H1 (cell line): ENCODE results near the gene BBIP1. TPM values are rescaled to one million over a fixed set of nuclear protein-coding genes. Genes with fewer than 3 reads are reported as not detected.

Experiments used
- CTCF ChIA-PET: fragments of 300-600 bp; sonication (Branson Sonifier 250); formaldehyde crosslinking; loops from one replicate; lab custom pipeline; 2021; ENCODE audit not compliant: partially characterized antibody; lab: Charles Lee
- POLR2A ChIA-PET: fragments of 300-600 bp; sonication (Branson Sonifier 250); formaldehyde crosslinking; loops from one replicate; lab custom pipeline; 2021; ENCODE audit warnings: inconsistent platforms; ENCODE audit not compliant: partially characterized antibody; lab: Charles Lee
- DNase-seq, 2 experiments: peaks; one replicate each; pipeline versions ENCODE4 v3.0.0 to v3.0.0-alpha.2; 2010 to 2022; ENCODE audit warnings: low spot score in 2 of 2, low read depth in 1 of 2, mixed read lengths in 1 of 2
- FAIRE-seq: peaks from 2 replicates; lab custom pipeline; 2011; peaks lifted over from hg19 to GRCh38; lab: Jason Lieb, UNC
- H2AFZ ChIP-seq: 2 replicates; pipeline ENCODE4 v1.8.1; 2012; ENCODE audit warnings: low read length, inconsistent platforms
- H2AK5ac ChIP-seq: 2 replicates; pipeline ENCODE4 v1.6.1; 2013; ENCODE audit warnings: low read depth, low read length
- H2BK120ac ChIP-seq: replicated peaks from 2 replicates; pipeline ENCODE3; 2013; ENCODE audit warnings: low read depth, low read length, inconsistent platforms
- H2BK12ac ChIP-seq: 2 replicates; pipeline ENCODE4 v1.6.1; 2013; ENCODE audit warnings: low read depth, low read length
- H2BK15ac ChIP-seq: 2 replicates; pipeline ENCODE4 v1.6.1; 2013; ENCODE audit warnings: low read length
- H2BK20ac ChIP-seq: 2 replicates; pipeline ENCODE4 v1.6.1; 2013; ENCODE audit warnings: low read length
- H2BK5ac ChIP-seq: 2 replicates; pipeline ENCODE4 v1.6.1; 2013; ENCODE audit warnings: low read depth, low read length
- H3K14ac ChIP-seq: 2 replicates; pipeline ENCODE4 v1.6.1; 2013; ENCODE audit warnings: inconsistent platforms; ENCODE audit not compliant: insufficient read length
- H3K18ac ChIP-seq: 2 replicates; pipeline ENCODE4 v1.6.1; 2013; ENCODE audit warnings: low read length; ENCODE audit errors: extremely low read depth
- H3K23ac ChIP-seq: 2 replicates; pipeline ENCODE4 v1.6.1; 2013; ENCODE audit warnings: inconsistent platforms; ENCODE audit not compliant: insufficient read length
- H3K23me2 ChIP-seq: 2 replicates; pipeline ENCODE4 v1.6.1; 2013; ENCODE audit warnings: low read depth, low read length
- H3K27ac ChIP-seq: 2 replicates; pipeline ENCODE4 v1.6.1; 2011; ENCODE audit warnings: low read depth, low read length, inconsistent platforms
- H3K27me3 ChIP-seq, 4 experiments: replicated peaks in 1 of 4; 1 replicate in 1 of 4; 2 replicates in 3 of 4; pipeline versions ENCODE4 v1.6.1 to v1.8.1; 2011 to 2013; ENCODE audit warnings: low read length in 3 of 4, mild to moderate bottlenecking in 3 of 4, inconsistent platforms in 2 of 4, mixed read lengths in 2 of 4, moderate library complexity in 1 of 4; ENCODE audit not compliant: control insufficient read depth in 3 of 4, insufficient read depth in 3 of 4; ENCODE audit errors: extremely low read depth in 1 of 4
- H3K36me3 ChIP-seq, 4 experiments: 2 replicates each; pipeline versions ENCODE4 v1.6.1 to v1.8.1; 2011 to 2013; ENCODE audit warnings: mild to moderate bottlenecking in 4 of 4, low read length in 3 of 4, moderate library complexity in 2 of 4, control low read depth in 1 of 4, inconsistent platforms in 1 of 4; ENCODE audit not compliant: insufficient read depth in 4 of 4, control insufficient read depth in 2 of 4
- H3K4ac ChIP-seq: replicated peaks from 2 replicates; pipeline ENCODE3; 2013; ENCODE audit warnings: low read length, low read depth, mixed read lengths, inconsistent platforms; ENCODE audit not compliant: insufficient read length
- H3K4me1 ChIP-seq, 4 experiments: replicated peaks in 1 of 4; 1 replicate in 1 of 4; 2 replicates in 3 of 4; pipeline versions ENCODE4 v1.6.1 to v1.8.1; 2011 to 2013; ENCODE audit warnings: low read length in 3 of 4, inconsistent platforms in 2 of 4, mixed read lengths in 1 of 4; ENCODE audit not compliant: insufficient read depth in 4 of 4, control insufficient read depth in 3 of 4
- H3K4me2 ChIP-seq, 2 experiments: 2 replicates each; pipeline versions ENCODE4 v1.6.1 to v1.8.1; 2011 to 2013; ENCODE audit warnings: low read depth in 2 of 2, low read length in 2 of 2, control low read depth in 1 of 2, inconsistent platforms in 1 of 2, mild to moderate bottlenecking in 1 of 2; ENCODE audit not compliant: insufficient read depth in 1 of 2
- H3K4me3 ChIP-seq, 4 experiments: fragments of 200-600, 300-600 bp in 1 of 4; sonication (generic), shearing (Covaris generic), sonication (Bioruptor Twin) in 1 of 4; 2 replicates each; pipeline versions ENCODE4 v1.5.1 to v1.8.1; 2011 to 2016; ENCODE audit warnings: low read length in 4 of 4, low read depth in 3 of 4, control low read depth in 2 of 4, inconsistent platforms in 2 of 4, mild to moderate bottlenecking in 2 of 4, mixed read lengths in 1 of 4, moderate library complexity in 1 of 4; ENCODE audit not compliant: insufficient read depth in 2 of 4; ENCODE audit errors: extremely low read depth in 1 of 4
- H3K56ac ChIP-seq: replicated peaks from 2 replicates; pipeline ENCODE3; 2013; ENCODE audit warnings: low read depth, mild to moderate bottlenecking, mixed read lengths, low read length, inconsistent platforms; ENCODE audit not compliant: insufficient read length
- H3K79me1 ChIP-seq: 2 replicates; pipeline ENCODE4 v1.6.1; 2013; ENCODE audit warnings: low read depth, low read length, control low read depth
- H3K79me2 ChIP-seq, 2 experiments: 2 replicates each; pipeline versions ENCODE4 v1.6.1 to v1.8.1; 2012 to 2013; ENCODE audit warnings: low read length in 2 of 2, mild to moderate bottlenecking in 2 of 2, inconsistent platforms in 1 of 2; ENCODE audit not compliant: insufficient read depth in 2 of 2, control insufficient read depth in 1 of 2
- H3K9ac ChIP-seq, 4 experiments: replicated peaks in 1 of 4; 1 replicate in 1 of 4; 2 replicates in 3 of 4; pipeline versions ENCODE4 v1.6.1 to v1.8.1; 2011 to 2013; ENCODE audit warnings: low read depth in 3 of 4, low read length in 3 of 4, control low read depth in 2 of 4, mild to moderate bottlenecking in 2 of 4, moderate library complexity in 2 of 4, inconsistent platforms in 1 of 4; ENCODE audit errors: extremely low read depth in 1 of 4
- H3K9me3 ChIP-seq, 2 experiments: 2 replicates each; pipeline versions ENCODE4 v1.6.1 to v1.8.1; 2012 to 2013; ENCODE audit warnings: mild to moderate bottlenecking in 2 of 2, moderate library complexity in 2 of 2, control low read depth in 1 of 2, inconsistent platforms in 1 of 2, low read depth in 1 of 2, low read length in 1 of 2, mixed read lengths in 1 of 2; ENCODE audit not compliant: insufficient read depth in 2 of 2
- H4K20me1 ChIP-seq, 2 experiments: replicated peaks in 1 of 2; 2 replicates each; pipeline versions ENCODE3 to v1.8.1; 2011 to 2013; ENCODE audit warnings: inconsistent platforms in 2 of 2, low read length in 2 of 2, mild to moderate bottlenecking in 1 of 2; ENCODE audit not compliant: insufficient read depth in 2 of 2, control insufficient read depth in 1 of 2
- H4K5ac ChIP-seq: 2 replicates; pipeline ENCODE4 v1.6.1; 2013; ENCODE audit warnings: low read length, low read depth, mixed read lengths, inconsistent platforms; ENCODE audit not compliant: insufficient read length
- H4K8ac ChIP-seq: 2 replicates; pipeline ENCODE4 v1.8.0; 2013; ENCODE audit warnings: mild to moderate bottlenecking, moderate library complexity, low read length, inconsistent platforms; ENCODE audit not compliant: insufficient read depth; ENCODE audit errors: extremely low read depth
- H4K91ac ChIP-seq: replicated peaks from 2 replicates; pipeline ENCODE3; 2013; ENCODE audit warnings: low read length, mixed read lengths, inconsistent platforms; ENCODE audit not compliant: insufficient read length
- TCF12 ChIP-seq: IDR thresholded peaks from 2 replicates; pipeline ENCODE4 v1.6.1; 2011; ENCODE audit warnings: low read depth, mild to moderate bottlenecking, low read length
- WGBS, 2 experiments: shearing (Covaris generic) in 1 of 2; methylation state at CpG; one replicate each; pipeline versions ENCODE4 v1.1.6 to v1.1.7; 2013 to 2015; ENCODE audit warnings: low lambda C conversion rate in 2 of 2, mixed read lengths in 2 of 2, inconsistent platforms in 1 of 2, low coverage in 1 of 2, missing lambda C conversion rate in 1 of 2; ENCODE audit not compliant: insufficient replicate concordance in 2 of 2, insufficient coverage in 1 of 2, insufficient read length in 1 of 2; ENCODE audit errors: extremely low coverage in 1 of 2, missing lambda C conversion rate in 1 of 2; 5-methylcytosine and 5-hydroxymethylcytosine counted together
- polyA plus RNA-seq, 7 experiments: library from polyadenylated mRNA; depleted of rRNA in 3 of 7; stranded (reverse) in 5 of 7; unstranded in 2 of 7; fragments of >200 nt in 5 of 7; fragments of 200-250 nt in 2 of 7; gene quantifications; 1 replicate in 5 of 7; 2 replicates in 1 of 7; 4 replicates in 1 of 7; pipeline versions ENCODE4 v1.2.1 to v1.2.3, GENCODE V29; 2011 to 2013; ENCODE audit warnings: missing spikeins in 2 of 7, mixed read lengths in 2 of 7
- total RNA-seq: library from RNA; stranded (reverse); fragmentation: NEBNext Ultra II Directional; extraction: Animal tissue kit (Norgen Biotek cat#: 25700); gene quantifications from 2 replicates; pipeline ENCODE4 v1.2.1, GENCODE V29; 2021

The BBIP1 gene
- total and polyA plus RNA-seq, 2 of the 8 experiments (the other 6 are each of a cell fraction or from before 2014, with no cell fraction given), result 8.8 to 19.6 TPM

GRCh38 chr10:110851020-110851612, 67.9 kb downstream of the BBIP1 start:
- 85% methylated on average over 8 of the region's 8 CpGs; no CpG with 5 or more reads in 1 of the 2 experiments for WGBS, 2 experiments
- Histone ChIP-seq H2AK5ac (no peak overlapping the region), H3K4me3 (no peak overlapping the region), H4K8ac (no peak overlapping the region), H3K27ac (no peak overlapping the region), H3K23ac (no peak overlapping the region), H3K79me2 (no peaks in the 10 kb centered on the region), H2BK5ac (no peak overlapping the region), H4K91ac (no peak overlapping the region), H4K20me1 (no peaks in the 10 kb centered on the region), H3K14ac (no peak overlapping the region), H2BK120ac (no peak overlapping the region), H3K9me3 (no peaks in the 10 kb centered on the region), H3K4ac (no peak overlapping the region), H2BK15ac (no peak overlapping the region), H3K18ac (no peak overlapping the region), H4K5ac (no peak overlapping the region), H3K36me3 (no peaks in the 10 kb centered on the region), H3K27me3 (no peaks in the 10 kb centered on the region), H3K79me1 (no peaks in the 10 kb centered on the region), H2BK12ac (no peak overlapping the region), H2AFZ (peak overlapping the region; percentile 90), H3K4me1 (no peaks in the 10 kb centered on the region), H3K56ac (no peak overlapping the region), H3K23me2 (no peaks in the 10 kb centered on the region), H2BK20ac (no peak overlapping the region), H3K9ac (no peak overlapping the region), H3K4me2 (no peak overlapping the region)
- no peak for DNase-seq
- POLR2A ChIA-PET, result interaction anchor here (1.4 to 2.0 kb wide), 2 partner anchors 20 to 22 kb away, joined by 3 to 5 read pairs; partner anchors contain the start of gene PDCD4
- no peak for FAIRE-seq
- TF ChIP-seq TCF12, result no peak
- CTCF ChIA-PET, result interaction anchor here (0.7 to 1.2 kb wide), 2 partner anchors 8 to 14 kb away, joined by 3 read pairs; no protein-coding TSS in a partner anchor
